NCI-H526 (cell line): Measurements from ENCODE around the gene LYRM9.
"Not testable (repeated sequence)": the region's sequence is repeated elsewhere in the genome, so short reads cannot be mapped to it uniquely, and the experiment has no call there.

Source experiments
- DNase-seq, 2 experiments: peaks; one replicate each; lab custom pipeline; 2025; lab: John Stamatoyannopoulos, UW

The LYRM9 gene

DNA sequence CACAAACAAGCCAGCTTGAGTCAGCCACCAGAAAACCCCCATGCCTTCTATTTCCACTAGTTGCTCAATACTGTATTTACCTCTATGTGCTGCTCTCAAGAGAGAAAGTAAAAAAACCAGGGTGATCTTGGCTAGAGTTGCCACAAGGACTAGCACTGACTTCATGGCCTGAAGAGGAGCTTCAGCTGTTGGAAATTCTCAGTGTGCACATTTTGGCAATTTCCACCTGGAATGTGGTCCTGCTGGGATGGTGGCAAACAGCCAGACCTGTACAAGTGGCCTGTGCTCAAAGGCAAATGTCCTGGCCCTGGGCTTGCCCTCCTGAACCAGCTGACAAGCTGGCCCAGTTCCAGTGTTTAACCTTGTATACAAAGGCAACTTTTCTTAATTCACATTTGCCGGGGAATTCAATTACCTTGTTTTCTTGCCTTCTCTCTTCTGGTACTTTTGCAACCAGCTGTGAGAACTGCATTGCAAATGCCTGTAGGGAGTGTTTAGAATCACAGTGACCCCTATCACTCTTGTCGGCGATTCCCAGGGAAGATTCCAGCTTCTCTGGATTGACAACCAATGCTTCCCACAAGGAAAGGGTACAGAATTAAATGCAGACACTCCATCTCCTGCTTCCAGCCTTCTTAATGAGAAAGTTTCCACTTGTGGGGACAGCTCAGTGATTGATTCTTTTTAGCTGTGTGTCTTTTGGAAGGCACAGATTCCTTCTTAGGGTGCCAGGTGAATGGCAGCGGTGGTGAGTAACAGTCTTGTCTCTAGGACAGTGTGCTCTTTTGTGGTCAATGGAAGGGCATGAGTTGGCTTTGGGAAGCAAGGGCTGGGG is 53.4 kb downstream of the LYRM9 start:
- DNase-seq = not testable (repeated sequence)

DNA sequence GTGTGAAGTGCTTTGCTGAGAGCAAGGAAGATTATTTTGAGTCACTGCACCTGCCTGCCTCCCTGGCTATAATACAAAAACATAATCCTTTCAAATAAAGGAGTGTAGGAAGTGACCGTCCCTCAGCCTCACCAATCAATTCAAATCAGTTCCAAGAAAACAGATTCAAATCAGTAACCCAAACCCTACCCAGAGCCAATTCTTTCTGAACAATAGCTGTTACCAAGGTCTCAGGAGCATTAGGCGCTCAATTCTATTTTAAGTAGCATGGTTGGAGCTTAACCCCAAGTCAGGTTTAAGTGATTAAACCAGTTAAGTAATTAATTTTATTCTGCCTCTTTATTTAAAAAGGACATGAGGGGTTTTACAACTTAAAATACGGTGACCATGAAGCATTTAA is 54.6 kb downstream of the LYRM9 start:
- DNase-seq = not testable (repeated sequence)

DNA sequence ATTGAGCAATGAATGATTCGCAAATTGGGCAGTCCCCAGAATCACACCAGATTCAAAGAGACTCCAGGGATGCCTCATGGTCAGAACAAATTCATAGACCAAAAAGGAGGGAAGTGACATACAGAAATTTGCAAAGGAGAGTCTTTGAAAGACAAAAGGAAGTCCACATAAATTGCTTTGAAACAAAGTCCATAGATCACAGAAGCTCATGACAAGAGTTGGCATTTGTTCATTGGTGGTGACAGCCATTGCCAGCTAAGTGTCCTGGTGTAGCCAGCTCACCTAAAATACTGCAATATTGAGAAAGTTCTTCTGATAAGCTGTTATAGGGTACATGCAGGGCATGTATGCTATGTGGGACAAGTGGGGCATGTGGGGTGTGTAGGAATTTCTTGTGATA is 55.4 kb downstream of the LYRM9 start:
- DNase-seq = not testable (repeated sequence)

DNA sequence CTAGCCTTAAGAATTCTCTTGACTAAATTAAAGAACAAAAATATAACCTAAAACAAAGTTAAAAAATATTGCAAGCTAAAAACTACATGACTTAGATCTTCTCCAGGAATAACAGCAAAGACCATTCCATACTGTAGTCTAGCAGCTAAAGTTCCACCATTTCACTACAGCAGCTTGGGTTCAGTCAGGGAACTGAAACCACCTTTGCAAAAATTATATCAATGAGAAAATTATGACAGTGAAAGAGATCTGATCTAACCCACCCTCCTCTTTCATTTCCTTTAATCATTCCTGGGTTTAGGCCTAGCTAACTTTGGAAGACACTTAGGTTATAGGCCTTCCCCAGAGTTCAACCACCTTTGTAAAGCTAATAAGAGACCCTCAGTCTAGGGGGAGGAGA is 56.5 kb downstream of the LYRM9 start:
- DNase-seq = no peak

GRCh38 chr17:27834571-27834970 is 58.6 kb downstream of the LYRM9 start:
- DNase-seq = no peak

DNA sequence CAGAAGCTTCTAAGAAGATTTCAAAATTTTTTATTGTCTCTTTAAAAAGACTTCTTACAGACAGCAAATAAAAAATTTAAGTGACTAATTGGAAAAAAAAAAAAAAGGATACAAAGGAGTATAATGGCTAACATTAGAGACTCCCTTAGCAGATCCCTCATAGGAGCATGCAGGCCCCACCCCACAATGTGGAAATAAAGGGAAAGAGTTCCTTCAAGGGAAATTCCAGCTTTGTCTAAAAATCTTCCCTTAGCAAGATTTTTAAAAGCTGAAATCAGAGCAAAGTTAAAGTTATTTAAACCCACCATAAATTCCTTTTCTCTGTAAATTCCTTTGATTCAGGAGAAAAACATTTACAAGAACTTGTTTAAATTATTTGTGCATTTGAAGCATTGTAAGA is 60.3 kb downstream of the LYRM9 start:
- no peak for DNase-seq

DNA sequence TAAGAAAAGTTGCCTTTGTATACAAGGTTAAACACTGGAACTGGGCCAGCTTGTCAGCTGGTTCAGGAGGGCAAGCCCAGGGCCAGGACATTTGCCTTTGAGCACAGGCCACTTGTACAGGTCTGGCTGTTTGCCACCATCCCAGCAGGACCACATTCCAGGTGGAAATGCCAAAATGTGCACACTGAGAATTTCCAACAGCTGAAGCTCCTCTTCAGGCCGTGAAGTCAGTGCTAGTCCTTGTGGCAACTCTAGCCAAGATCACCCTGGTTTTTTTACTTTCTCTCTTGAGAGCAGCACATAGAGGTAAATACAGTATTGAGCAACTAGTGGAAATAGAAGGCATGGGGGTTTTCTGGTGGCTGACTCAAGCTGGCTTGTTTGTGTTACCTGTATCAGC is 63.3 kb downstream of the LYRM9 start:
- DNase-seq = not testable (repeated sequence)

DNA sequence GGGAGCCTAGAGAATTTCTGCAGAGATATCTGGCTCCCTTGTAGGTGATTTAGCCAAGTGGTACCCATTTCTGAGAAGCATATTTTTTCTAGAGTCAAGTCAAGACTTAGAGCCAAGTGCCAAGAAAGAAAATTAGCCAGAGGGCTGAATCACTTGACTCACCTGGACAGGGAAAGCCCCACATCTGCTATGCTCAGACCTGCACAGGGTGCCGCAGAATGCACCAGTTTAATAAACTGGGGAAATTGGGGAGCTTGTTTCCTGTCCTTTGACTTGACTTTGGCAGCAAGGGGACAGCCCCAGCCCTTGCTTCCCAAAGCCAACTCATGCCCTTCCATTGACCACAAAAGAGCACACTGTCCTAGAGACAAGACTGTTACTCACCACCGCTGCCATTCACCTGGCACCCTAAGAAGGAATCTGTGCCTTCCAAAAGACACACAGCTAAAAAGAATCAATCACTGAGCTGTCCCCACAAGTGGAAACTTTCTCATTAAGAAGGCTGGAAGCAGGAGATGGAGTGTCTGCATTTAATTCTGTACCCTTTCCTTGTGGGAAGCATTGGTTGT is 63.9 kb downstream of the LYRM9 start:
- DNase-seq = not testable (repeated sequence)
